BLaER1 (cell line): Measurements from ENCODE around the gene NOS1.
"Not testable (repeated sequence)": the region's sequence is repeated elsewhere in the genome, so short reads cannot be mapped to it uniquely, and the experiment has no call there.

Experiments used
- H3K27ac ChIP-seq: shearing (Covaris generic); formaldehyde crosslinking; 2 replicates; pipeline ENCODE4 v1.8.1; 2022
- H3K27me3 ChIP-seq: shearing (Covaris generic); formaldehyde crosslinking; 2 replicates; pipeline ENCODE4 v1.8.1; 2022
- H3K36me3 ChIP-seq: shearing (Covaris generic); formaldehyde crosslinking; 2 replicates; pipeline ENCODE4 v1.8.1; 2022
- H3K4me1 ChIP-seq: shearing (Covaris generic); formaldehyde crosslinking; 2 replicates; pipeline ENCODE4 v1.8.1; 2022
- H3K4me2 ChIP-seq: shearing (Covaris generic); formaldehyde crosslinking; 2 replicates; pipeline ENCODE4 v1.8.1; 2022
- H3K4me3 ChIP-seq: shearing (Covaris generic); formaldehyde crosslinking; 2 replicates; pipeline ENCODE4 v1.8.1; 2022
- H3K9ac ChIP-seq: shearing (Covaris generic); formaldehyde crosslinking; 2 replicates; pipeline ENCODE4 v1.8.1; 2022
- H3K9me3 ChIP-seq: shearing (Covaris generic); formaldehyde crosslinking; 2 replicates; pipeline ENCODE4 v1.8.1; 2022
- H4K20me1 ChIP-seq: shearing (Covaris generic); formaldehyde crosslinking; 2 replicates; pipeline ENCODE4 v1.8.1; 2022
- Cebpa-rat ChIP-seq: shearing (Covaris generic); IDR thresholded peaks from 2 replicates; pipeline ENCODE4 v1.8.1; 2022

Gene NOS1

DNA sequence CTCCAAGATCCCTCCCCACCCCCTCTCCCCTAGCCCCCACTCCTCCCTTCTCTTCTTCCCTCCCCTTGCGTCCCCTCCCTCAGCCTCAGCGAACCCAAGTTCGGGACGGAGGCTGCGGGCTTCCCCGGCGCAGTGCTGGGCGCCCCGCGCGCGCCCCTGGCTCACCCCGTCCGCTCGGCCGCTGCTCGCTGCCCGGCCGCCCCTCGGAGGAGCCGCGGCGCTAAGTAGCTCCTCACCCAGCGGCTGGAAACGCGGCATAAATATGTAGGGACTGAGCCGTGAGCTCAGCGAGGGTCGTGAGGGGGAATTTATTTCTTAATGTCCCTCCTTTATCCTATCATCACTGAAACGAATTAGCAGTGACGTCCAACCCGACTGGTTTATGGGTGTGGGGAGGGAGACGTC lies at the start of gene NOS1:
NOS1 (minus strand) TSS at position 280 of the 405 bp plus-strand sequence. CDS start 30,557 bp downstream, outside the sequence.
- Histone ChIP-seq H3K36me3 (no peaks in the 10 kb centered on the region), H3K27ac (no peak within 1 kb of the TSS), H3K9me3 (peaks cover 11% of the 10 kb centered on the region), H4K20me1 (peaks cover 4% of the 10 kb centered on the region; the same call in 1 of the 2 replicates), H3K9ac (no peak within 1 kb of the TSS), H3K4me1 (no peaks in the 10 kb centered on the region), H3K4me3 (no peak within 1 kb of the TSS), H3K4me2 (no peak within 1 kb of the TSS), H3K27me3 (peaks cover 79% of the 10 kb centered on the region)
- TF ChIP-seq Cebpa-rat, result no peak

GRCh38 chr12:117409286-117409685 lies 47.9 kb upstream of the NOS1 start:
- Histone ChIP-seq H3K27me3 (no peaks in the 10 kb centered on the region), H3K4me2 (no peak overlapping the region), H3K9me3 (no peaks in the 10 kb centered on the region), H3K4me1 (peaks cover 14% of the 10 kb centered on the region), H3K36me3 (no peaks in the 10 kb centered on the region), H3K9ac (no peak overlapping the region), H3K4me3 (no peak overlapping the region), H4K20me1 (no peaks in the 10 kb centered on the region), H3K27ac (no peak overlapping the region)
- no peak for TF ChIP-seq Cebpa-rat

- Histone ChIP-seq H3K4me1 (peaks cover 16% of the 10 kb centered on the region), H3K9ac (no peak overlapping the region), H3K27me3 (no peaks in the 10 kb centered on the region), H3K36me3 (no peaks in the 10 kb centered on the region), H4K20me1 (no peaks in the 10 kb centered on the region), H3K4me3 (no peak overlapping the region), H3K9me3 (peaks cover 7% of the 10 kb centered on the region), H3K4me2 (no peak overlapping the region), H3K27ac (no peak overlapping the region)
- TF ChIP-seq Cebpa-rat, result no peak
These were observed 46.9 kb upstream of the NOS1 start for GRCh38 chr12:117408161-117408791.

DNA sequence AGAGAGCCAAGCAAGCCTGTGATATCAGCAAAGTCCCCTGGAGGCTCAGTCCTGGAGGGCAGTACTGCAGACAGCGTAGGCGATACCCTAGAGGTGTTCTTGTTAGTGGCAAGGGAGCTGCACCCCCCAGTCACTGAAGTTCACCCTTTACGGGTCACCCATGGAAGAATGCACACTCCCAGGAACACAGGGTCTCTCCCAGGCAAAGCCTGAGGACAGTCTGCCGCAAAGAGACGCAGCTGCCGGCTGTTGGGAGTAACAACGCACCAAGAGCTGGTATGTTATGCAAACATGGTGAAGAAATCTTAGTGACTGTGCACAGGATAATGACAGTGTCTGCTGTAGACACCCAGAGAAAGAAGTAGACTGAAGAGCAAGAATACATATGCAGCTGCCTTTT lies 43.5 kb upstream of the NOS1 start:
- Histone ChIP-seq H3K4me1 (peaks cover 24% of the 10 kb centered on the region), H3K4me3 (no peak overlapping the region), H3K9ac (no peak overlapping the region), H3K27me3 (no peaks in the 10 kb centered on the region), H3K4me2 (0 out of 2 replicates have a peak overlapping the region, but pooled peaks have one; percentile 22), H3K27ac (no peak overlapping the region), H3K36me3 (no peaks in the 10 kb centered on the region), H3K9me3 (peaks cover 7% of the 10 kb centered on the region), H4K20me1 (no peaks in the 10 kb centered on the region)
- TF ChIP-seq Cebpa-rat, result no peak

- H3K4me3 ChIP-seq, result no peak overlapping the region
- TF ChIP-seq Cebpa-rat, result no peak
These were observed 42.9 kb upstream of the NOS1 start for GRCh38 chr12:117404203-117404853.

GRCh38 chr12:117403586-117404139 lies 42.2 kb upstream of the NOS1 start:
- Histone ChIP-seq H4K20me1 (no peaks in the 10 kb centered on the region), H3K9me3 (peaks cover 13% of the 10 kb centered on the region)

More at GRCh38 chr12:117404203-117404853, 42.9 kb upstream of the NOS1 start:
- no peaks in the 10 kb centered on the region for H3K36me3 ChIP-seq
- no peaks in the 10 kb centered on the region for H4K20me1 ChIP-seq
- H3K4me1 ChIP-seq, result peaks cover 24% of the 10 kb centered on the region
- H3K9me3 ChIP-seq, result peaks cover 8% of the 10 kb centered on the region
- no peaks in the 10 kb centered on the region for H3K27me3 ChIP-seq
- H3K4me2 ChIP-seq, result peak overlapping the region; percentile 22; the same call in 1 of the 2 replicates
- no peak overlapping the region for H3K27ac ChIP-seq
- no peak overlapping the region for H3K9ac ChIP-seq

GRCh38 chr12:117402363-117402762 lies 40.9 kb upstream of the NOS1 start:
- Histone ChIP-seq H3K9ac (no peak overlapping the region), H3K9me3 (peaks cover 13% of the 10 kb centered on the region), H3K4me3 (no peak overlapping the region), H3K4me2 (no peak overlapping the region), H3K4me1 (peaks cover 17% of the 10 kb centered on the region), H3K27me3 (no peaks in the 10 kb centered on the region), H4K20me1 (no peaks in the 10 kb centered on the region), H3K27ac (no peak overlapping the region), H3K36me3 (no peaks in the 10 kb centered on the region)
- TF ChIP-seq Cebpa-rat, result no peak

More at GRCh38 chr12:117403586-117404139, 42.2 kb upstream of the NOS1 start:
- Histone ChIP-seq H3K4me1 (peaks cover 24% of the 10 kb centered on the region), H3K36me3 (no peaks in the 10 kb centered on the region), H3K9ac (no peak overlapping the region), H3K4me2 (no peak overlapping the region), H3K27ac (no peak overlapping the region), H3K27me3 (no peaks in the 10 kb centered on the region), H3K4me3 (no peak overlapping the region)
- no peak for TF ChIP-seq Cebpa-rat

DNA sequence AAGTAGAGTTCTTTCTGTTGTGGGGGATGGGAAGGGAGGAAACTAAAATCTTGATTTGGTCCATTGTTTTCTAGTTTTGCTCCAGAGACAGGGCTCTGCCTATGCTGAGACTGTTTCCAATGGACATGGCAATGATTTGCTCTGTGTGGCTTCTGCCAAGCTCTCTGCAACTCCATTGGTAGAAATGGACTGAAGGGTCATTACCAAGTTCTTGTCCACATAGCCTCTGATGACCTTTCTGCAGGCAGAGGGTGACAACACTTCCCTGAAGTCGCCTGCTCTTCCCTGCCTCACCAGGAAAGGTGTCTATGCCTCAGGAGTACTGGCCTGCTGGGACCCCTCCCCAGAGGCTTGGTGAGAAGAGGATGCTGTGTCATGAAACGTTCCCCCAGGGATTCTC lies 39.5 kb upstream of the NOS1 start:
- H3K36me3 ChIP-seq, result no peaks in the 10 kb centered on the region
- peaks cover 13% of the 10 kb centered on the region for H3K9me3 ChIP-seq
- H3K9ac ChIP-seq, result no peak overlapping the region
- no peak for TF ChIP-seq Cebpa-rat
- H3K4me2 ChIP-seq, result peak overlapping the region; percentile 44
- peaks cover 17% of the 10 kb centered on the region for H3K4me1 ChIP-seq
- no peaks in the 10 kb centered on the region for H4K20me1 ChIP-seq
- no peaks in the 10 kb centered on the region for H3K27me3 ChIP-seq
- no peak overlapping the region for H3K4me3 ChIP-seq
- H3K27ac ChIP-seq, result no peak overlapping the region

DNA sequence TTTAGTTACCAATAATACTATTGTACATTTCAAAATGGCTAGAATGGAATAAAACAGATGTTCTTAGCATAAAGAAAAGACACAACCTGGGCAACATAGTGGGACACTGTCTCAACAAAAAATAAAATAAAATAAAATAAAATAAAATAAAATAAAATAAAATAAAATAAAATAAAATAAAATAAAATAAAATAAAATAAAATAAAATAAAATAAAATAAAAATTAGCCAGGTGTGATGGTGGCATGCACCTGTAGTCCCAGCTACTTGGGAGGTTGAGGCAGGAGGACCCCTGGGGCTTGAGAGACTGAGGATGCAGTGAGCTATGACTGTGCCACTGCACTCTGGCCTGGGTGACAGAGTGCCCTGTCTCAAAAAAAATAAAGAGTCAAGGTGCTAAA lies 37.1 kb upstream of the NOS1 start:
- not testable (repeated sequence) for H3K27ac ChIP-seq, H3K9me3 ChIP-seq, H3K4me3 ChIP-seq, H3K4me1 ChIP-seq, H3K36me3 ChIP-seq, H3K4me2 ChIP-seq, H3K27me3 ChIP-seq, H4K20me1 ChIP-seq, H3K9ac ChIP-seq

- no peak for TF ChIP-seq Cebpa-rat
- no peak overlapping the region for H3K9ac ChIP-seq
- H3K9me3 ChIP-seq, result peaks cover 6% of the 10 kb centered on the region
- no peak overlapping the region for H3K27ac ChIP-seq
- H3K4me1 ChIP-seq, result no peaks in the 10 kb centered on the region
- H4K20me1 ChIP-seq, result no peaks in the 10 kb centered on the region
- H3K4me3 ChIP-seq, result no peak overlapping the region
- H3K4me2 ChIP-seq, result no peak overlapping the region
- no peaks in the 10 kb centered on the region for H3K36me3 ChIP-seq
- no peaks in the 10 kb centered on the region for H3K27me3 ChIP-seq
These were observed 34.3 kb upstream of the NOS1 start for GRCh38 chr12:117395766-117396165.
